RWPE2 (cell line): Measurements from ENCODE around the gene SPINT3.
A peak's percentile ranks its signal among the peaks of the same experiment; 100 is the strongest.

Experiments
- ATAC-seq: fragments of 200-7000 bp; cut with Tn5 transposase; 3 replicates; pipeline ENCODE4 v1.9.1; 2021; ENCODE audit warnings: low read depth
- DNase-seq: peaks from one replicate; pipeline ENCODE4 v3.0.0-alpha.2; 2020; ENCODE audit warnings: low spot score
- H3K27ac ChIP-seq: fragments of 450-650 bp; 2 replicates; pipeline ENCODE4 v1.5.1; 2017; ENCODE audit warnings: mild to moderate bottlenecking; ENCODE audit not compliant: poor library complexity, severe bottlenecking
- H3K27me3 ChIP-seq: fragments of 250-450 bp; sonication (Bioruptor Pico); 2 replicates; pipeline ENCODE4 v1.5.1; 2021; ENCODE audit warnings: mild to moderate bottlenecking, moderate library complexity; ENCODE audit not compliant: insufficient read depth, poor library complexity, severe bottlenecking
- H3K36me3 ChIP-seq: fragments of 250-450 bp; sonication (Bioruptor Pico); 2 replicates; pipeline ENCODE4 v1.5.1; 2020; ENCODE audit warnings: low read depth, mild to moderate bottlenecking, moderate library complexity
- H3K4me1 ChIP-seq: fragments of 250-450 bp; sonication (Bioruptor Pico); 2 replicates; pipeline ENCODE4 v1.5.1; 2021; ENCODE audit warnings: mild to moderate bottlenecking, moderate library complexity; ENCODE audit not compliant: insufficient read depth, poor library complexity, severe bottlenecking
- H3K4me3 ChIP-seq: fragments of 250-450 bp; sonication (Bioruptor Pico); 2 replicates; pipeline ENCODE4 v1.5.1; 2021; ENCODE audit warnings: mild to moderate bottlenecking, moderate library complexity; ENCODE audit not compliant: severe bottlenecking
- H3K9me3 ChIP-seq: fragments of 250-450 bp; sonication (Bioruptor Pico); 2 replicates; pipeline ENCODE4 v1.5.1; 2021; ENCODE audit warnings: mild to moderate bottlenecking, moderate library complexity; ENCODE audit not compliant: severe bottlenecking
- TF ChIP-seq, protein P1 (sequence below): fragments of 450-650 bp; IDR thresholded peaks from one replicate; pipeline ENCODE4 v1.5.1; 2017; ENCODE audit warnings: mild to moderate bottlenecking, moderate library complexity; ENCODE audit not compliant: poor library complexity, severe bottlenecking

The SPINT3 gene

DNA sequence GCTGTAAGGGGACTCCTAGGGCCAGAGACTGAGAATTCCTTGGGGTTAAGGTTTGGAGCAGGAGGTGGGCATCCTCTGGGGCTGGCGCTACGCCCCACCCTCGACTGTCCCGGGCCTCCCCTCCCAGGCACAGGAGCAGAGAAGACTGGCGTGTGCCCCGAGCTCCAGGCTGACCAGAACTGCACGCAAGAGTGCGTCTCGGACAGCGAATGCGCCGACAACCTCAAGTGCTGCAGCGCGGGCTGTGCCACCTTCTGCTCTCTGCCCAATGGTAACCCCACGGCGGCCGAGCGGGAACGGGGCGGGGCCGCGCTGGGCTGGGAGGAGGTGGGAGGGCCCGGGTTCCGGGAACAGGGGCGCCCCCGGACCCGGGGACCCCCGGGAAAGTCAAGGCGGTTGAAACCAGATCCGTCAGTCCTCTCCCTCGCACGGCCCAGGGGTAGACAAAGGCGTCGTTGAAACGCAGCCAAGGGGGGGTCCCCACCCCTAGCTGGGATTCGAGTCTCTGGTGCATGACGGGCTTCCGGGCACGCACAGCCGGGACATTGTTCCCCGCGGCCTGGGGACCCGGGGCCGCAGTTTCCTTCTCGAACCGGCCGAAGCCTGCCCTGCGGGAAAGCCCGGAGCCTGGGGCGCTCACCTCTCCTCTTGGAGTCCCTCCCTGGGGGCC, 45.0 kb downstream of the SPINT3 start:
- Histone ChIP-seq H3K4me3 (peak overlapping the region; percentile 22), H3K9me3 (no peaks in the 10 kb centered on the region), H3K4me1 (no peaks in the 10 kb centered on the region), H3K27ac (no peak overlapping the region), H3K27me3 (peaks cover 78% of the 10 kb centered on the region), H3K36me3 (no peaks in the 10 kb centered on the region)
- TF ChIP-seq, protein P1, sequence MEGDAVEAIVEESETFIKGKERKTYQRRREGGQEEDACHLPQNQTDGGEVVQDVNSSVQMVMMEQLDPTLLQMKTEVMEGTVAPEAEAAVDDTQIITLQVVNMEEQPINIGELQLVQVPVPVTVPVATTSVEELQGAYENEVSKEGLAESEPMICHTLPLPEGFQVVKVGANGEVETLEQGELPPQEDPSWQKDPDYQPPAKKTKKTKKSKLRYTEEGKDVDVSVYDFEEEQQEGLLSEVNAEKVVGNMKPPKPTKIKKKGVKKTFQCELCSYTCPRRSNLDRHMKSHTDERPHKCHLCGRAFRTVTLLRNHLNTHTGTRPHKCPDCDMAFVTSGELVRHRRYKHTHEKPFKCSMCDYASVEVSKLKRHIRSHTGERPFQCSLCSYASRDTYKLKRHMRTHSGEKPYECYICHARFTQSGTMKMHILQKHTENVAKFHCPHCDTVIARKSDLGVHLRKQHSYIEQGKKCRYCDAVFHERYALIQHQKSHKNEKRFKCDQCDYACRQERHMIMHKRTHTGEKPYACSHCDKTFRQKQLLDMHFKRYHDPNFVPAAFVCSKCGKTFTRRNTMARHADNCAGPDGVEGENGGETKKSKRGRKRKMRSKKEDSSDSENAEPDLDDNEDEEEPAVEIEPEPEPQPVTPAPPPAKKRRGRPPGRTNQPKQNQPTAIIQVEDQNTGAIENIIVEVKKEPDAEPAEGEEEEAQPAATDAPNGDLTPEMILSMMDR: no peak
- ATAC-seq: peak; percentile 78
- peak; percentile 84 for DNase-seq

DNA sequence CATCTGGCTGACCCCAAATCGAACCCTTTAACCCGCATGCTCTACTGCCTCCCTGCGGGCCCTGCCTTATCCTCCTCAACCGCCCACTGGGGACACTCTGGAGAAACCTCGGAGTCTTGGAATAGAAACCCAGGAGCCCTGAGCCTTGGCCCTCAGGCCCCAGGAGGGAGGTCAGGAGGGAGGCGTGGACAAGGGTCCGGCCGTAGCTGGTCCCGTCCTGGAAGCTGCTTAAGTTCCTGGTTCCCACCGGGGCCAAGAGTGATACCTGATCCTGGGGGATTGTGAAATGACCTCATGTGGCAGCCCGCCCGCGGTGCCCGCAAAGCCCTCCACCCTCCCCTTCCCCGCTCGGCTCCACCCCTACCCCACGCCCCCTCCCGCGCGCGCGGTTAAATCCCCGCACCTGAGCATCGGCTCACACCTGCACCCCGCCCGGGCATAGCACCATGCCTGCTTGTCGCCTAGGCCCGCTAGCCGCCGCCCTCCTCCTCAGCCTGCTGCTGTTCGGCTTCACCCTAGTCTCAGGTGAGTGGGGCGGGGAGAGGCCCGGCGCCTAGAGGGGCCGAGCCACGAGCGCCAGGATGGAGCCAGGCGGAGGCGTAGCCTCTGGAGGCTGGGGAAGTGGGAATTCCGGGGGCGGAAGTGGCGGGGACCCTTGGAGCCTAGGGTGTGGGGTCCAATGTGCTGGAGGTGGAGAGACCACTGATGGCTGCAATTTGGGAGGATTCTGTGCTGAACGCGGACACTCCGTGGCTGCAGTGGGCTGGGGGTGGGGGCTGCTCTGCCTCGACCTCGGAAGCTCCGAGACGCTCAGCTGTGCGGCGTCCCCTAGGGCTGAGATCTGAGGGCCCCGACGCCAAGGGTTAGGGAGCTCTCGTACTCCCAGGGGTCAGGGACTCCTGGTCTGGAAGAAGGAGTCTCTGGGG, 45.8 kb downstream of the SPINT3 start, which contains the start of gene WFDC2:
Gene WFDC2 (plus strand): TSS at position 418 of the 926 bp plus-strand sequence. CDS start 29 bp downstream, at position 447.
- no peak within 1 kb of the TSS for H3K27ac ChIP-seq
- TF ChIP-seq, protein P1: peak; percentile 17
- H3K9me3 ChIP-seq: no peaks in the 10 kb centered on the region
- no peaks in the 10 kb centered on the region for H3K4me1 ChIP-seq
- DNase-seq (peak; percentile 85), ATAC-seq (peak; percentile 67)
- peaks cover 78% of the 10 kb centered on the region for H3K27me3 ChIP-seq
- H3K4me3 ChIP-seq: peak within 1 kb of the TSS; percentile 22
- H3K36me3 ChIP-seq: no peaks in the 10 kb centered on the region

DNA sequence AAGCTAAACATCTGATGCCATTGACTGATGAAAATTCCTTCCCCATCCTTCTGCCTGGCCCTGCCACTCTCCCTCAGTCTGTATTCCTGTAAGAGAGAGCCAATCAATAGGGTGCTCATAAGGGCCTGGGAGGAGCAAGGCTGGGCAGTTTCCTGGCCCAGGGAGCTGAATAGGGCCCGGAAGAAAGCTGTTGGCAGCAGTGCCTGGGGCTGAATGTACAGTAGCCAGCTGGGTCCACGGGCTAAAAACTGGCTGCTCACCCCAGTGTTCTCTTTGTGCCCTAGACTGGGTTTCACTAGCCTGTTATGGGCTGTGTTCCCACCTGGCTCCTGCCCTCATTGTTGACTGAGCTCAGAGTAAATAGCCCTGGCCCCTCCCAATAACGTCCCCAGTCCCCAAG, 47.6 kb downstream of the SPINT3 start:
- DNase-seq (peak; percentile 52), ATAC-seq (no peak)
- H3K4me3 ChIP-seq: no peak overlapping the region
- no peaks in the 10 kb centered on the region for H3K4me1 ChIP-seq
- H3K9me3 ChIP-seq: no peaks in the 10 kb centered on the region
- peaks cover 82% of the 10 kb centered on the region for H3K27me3 ChIP-seq
- H3K36me3 ChIP-seq: no peaks in the 10 kb centered on the region
- TF ChIP-seq, protein P1: no peak
- H3K27ac ChIP-seq: no peak overlapping the region

DNA sequence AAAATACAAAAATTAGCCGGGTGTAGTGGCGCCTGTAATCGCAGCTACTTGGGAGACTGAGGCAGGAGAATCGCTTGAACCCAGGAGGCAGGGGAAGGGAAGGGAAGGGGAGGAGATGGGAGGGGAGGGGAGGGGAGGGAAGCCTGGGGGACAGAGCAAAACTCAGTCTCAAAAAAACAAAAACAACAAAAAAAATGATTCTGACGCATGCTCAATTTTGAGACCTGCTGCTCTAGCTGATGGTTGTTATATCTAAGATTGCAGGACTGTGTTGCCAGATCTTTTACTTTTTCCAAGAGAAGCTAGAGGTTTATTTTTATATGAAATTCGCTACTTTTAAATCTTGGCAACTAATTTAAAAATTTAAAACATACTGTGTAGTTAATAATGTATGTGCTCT, 48.2 kb downstream of the SPINT3 start:
- Histone ChIP-seq H3K27me3 (peaks cover 85% of the 10 kb centered on the region), H3K27ac (no peak overlapping the region), H3K4me3 (no peak overlapping the region), H3K9me3 (no peaks in the 10 kb centered on the region), H3K36me3 (no peaks in the 10 kb centered on the region), H3K4me1 (no peaks in the 10 kb centered on the region)
- ATAC-seq (no peak), DNase-seq (no peak)
- TF ChIP-seq, protein P1: no peak
